H1 (cell line): ENCODE data around the gene NFKBIL1. TPM values are rescaled to one million over a fixed set of nuclear protein-coding genes. Genes with fewer than 3 reads are reported as not detected.

Experiments used
- CTCF ChIA-PET: fragments of 300-600 bp; sonication (Branson Sonifier 250); formaldehyde crosslinking; loops from one replicate; lab custom pipeline; 2021; ENCODE audit not compliant: partially characterized antibody; lab: Charles Lee
- POLR2A ChIA-PET: fragments of 300-600 bp; sonication (Branson Sonifier 250); formaldehyde crosslinking; loops from one replicate; lab custom pipeline; 2021; ENCODE audit warnings: inconsistent platforms; ENCODE audit not compliant: partially characterized antibody; lab: Charles Lee
- DNase-seq, 2 experiments: peaks; one replicate each; pipeline versions ENCODE4 v3.0.0 to v3.0.0-alpha.2; 2010 to 2022; ENCODE audit warnings: low spot score in 2 of 2, low read depth in 1 of 2, mixed read lengths in 1 of 2
- FAIRE-seq: peaks from 2 replicates; lab custom pipeline; 2011; peaks lifted over from hg19 to GRCh38; lab: Jason Lieb, UNC
- H2AFZ ChIP-seq: 2 replicates; pipeline ENCODE4 v1.8.1; 2012; ENCODE audit warnings: low read length, inconsistent platforms
- H2AK5ac ChIP-seq: 2 replicates; pipeline ENCODE4 v1.6.1; 2013; ENCODE audit warnings: low read depth, low read length
- H2BK120ac ChIP-seq: replicated peaks from 2 replicates; pipeline ENCODE3; 2013; ENCODE audit warnings: low read depth, low read length, inconsistent platforms
- H2BK12ac ChIP-seq: 2 replicates; pipeline ENCODE4 v1.6.1; 2013; ENCODE audit warnings: low read depth, low read length
- H2BK15ac ChIP-seq: 2 replicates; pipeline ENCODE4 v1.6.1; 2013; ENCODE audit warnings: low read length
- H2BK20ac ChIP-seq: 2 replicates; pipeline ENCODE4 v1.6.1; 2013; ENCODE audit warnings: low read length
- H2BK5ac ChIP-seq: 2 replicates; pipeline ENCODE4 v1.6.1; 2013; ENCODE audit warnings: low read depth, low read length
- H3K14ac ChIP-seq: 2 replicates; pipeline ENCODE4 v1.6.1; 2013; ENCODE audit warnings: inconsistent platforms; ENCODE audit not compliant: insufficient read length
- H3K18ac ChIP-seq: 2 replicates; pipeline ENCODE4 v1.6.1; 2013; ENCODE audit warnings: low read length; ENCODE audit errors: extremely low read depth
- H3K23ac ChIP-seq: 2 replicates; pipeline ENCODE4 v1.6.1; 2013; ENCODE audit warnings: inconsistent platforms; ENCODE audit not compliant: insufficient read length
- H3K23me2 ChIP-seq: 2 replicates; pipeline ENCODE4 v1.6.1; 2013; ENCODE audit warnings: low read depth, low read length
- H3K27ac ChIP-seq: 2 replicates; pipeline ENCODE4 v1.6.1; 2011; ENCODE audit warnings: low read depth, low read length, inconsistent platforms
- H3K27me3 ChIP-seq, 4 experiments: replicated peaks in 1 of 4; 1 replicate in 1 of 4; 2 replicates in 3 of 4; pipeline versions ENCODE4 v1.6.1 to v1.8.1; 2011 to 2013; ENCODE audit warnings: low read length in 3 of 4, mild to moderate bottlenecking in 3 of 4, inconsistent platforms in 2 of 4, mixed read lengths in 2 of 4, moderate library complexity in 1 of 4; ENCODE audit not compliant: control insufficient read depth in 3 of 4, insufficient read depth in 3 of 4; ENCODE audit errors: extremely low read depth in 1 of 4
- H3K36me3 ChIP-seq, 4 experiments: 2 replicates each; pipeline versions ENCODE4 v1.6.1 to v1.8.1; 2011 to 2013; ENCODE audit warnings: mild to moderate bottlenecking in 4 of 4, low read length in 3 of 4, moderate library complexity in 2 of 4, control low read depth in 1 of 4, inconsistent platforms in 1 of 4; ENCODE audit not compliant: insufficient read depth in 4 of 4, control insufficient read depth in 2 of 4
- H3K4ac ChIP-seq: replicated peaks from 2 replicates; pipeline ENCODE3; 2013; ENCODE audit warnings: low read length, low read depth, mixed read lengths, inconsistent platforms; ENCODE audit not compliant: insufficient read length
- H3K4me1 ChIP-seq, 4 experiments: replicated peaks in 1 of 4; 1 replicate in 1 of 4; 2 replicates in 3 of 4; pipeline versions ENCODE4 v1.6.1 to v1.8.1; 2011 to 2013; ENCODE audit warnings: low read length in 3 of 4, inconsistent platforms in 2 of 4, mixed read lengths in 1 of 4; ENCODE audit not compliant: insufficient read depth in 4 of 4, control insufficient read depth in 3 of 4
- H3K4me2 ChIP-seq, 2 experiments: 2 replicates each; pipeline versions ENCODE4 v1.6.1 to v1.8.1; 2011 to 2013; ENCODE audit warnings: low read depth in 2 of 2, low read length in 2 of 2, control low read depth in 1 of 2, inconsistent platforms in 1 of 2, mild to moderate bottlenecking in 1 of 2; ENCODE audit not compliant: insufficient read depth in 1 of 2
- H3K4me3 ChIP-seq, 4 experiments: fragments of 200-600, 300-600 bp in 1 of 4; sonication (generic), shearing (Covaris generic), sonication (Bioruptor Twin) in 1 of 4; 2 replicates each; pipeline versions ENCODE4 v1.5.1 to v1.8.1; 2011 to 2016; ENCODE audit warnings: low read length in 4 of 4, low read depth in 3 of 4, control low read depth in 2 of 4, inconsistent platforms in 2 of 4, mild to moderate bottlenecking in 2 of 4, mixed read lengths in 1 of 4, moderate library complexity in 1 of 4; ENCODE audit not compliant: insufficient read depth in 2 of 4; ENCODE audit errors: extremely low read depth in 1 of 4
- H3K56ac ChIP-seq: replicated peaks from 2 replicates; pipeline ENCODE3; 2013; ENCODE audit warnings: low read depth, mild to moderate bottlenecking, mixed read lengths, low read length, inconsistent platforms; ENCODE audit not compliant: insufficient read length
- H3K79me1 ChIP-seq: 2 replicates; pipeline ENCODE4 v1.6.1; 2013; ENCODE audit warnings: low read depth, low read length, control low read depth
- H3K79me2 ChIP-seq, 2 experiments: 2 replicates each; pipeline versions ENCODE4 v1.6.1 to v1.8.1; 2012 to 2013; ENCODE audit warnings: low read length in 2 of 2, mild to moderate bottlenecking in 2 of 2, inconsistent platforms in 1 of 2; ENCODE audit not compliant: insufficient read depth in 2 of 2, control insufficient read depth in 1 of 2
- H3K9ac ChIP-seq, 4 experiments: replicated peaks in 1 of 4; 1 replicate in 1 of 4; 2 replicates in 3 of 4; pipeline versions ENCODE4 v1.6.1 to v1.8.1; 2011 to 2013; ENCODE audit warnings: low read depth in 3 of 4, low read length in 3 of 4, control low read depth in 2 of 4, mild to moderate bottlenecking in 2 of 4, moderate library complexity in 2 of 4, inconsistent platforms in 1 of 4; ENCODE audit errors: extremely low read depth in 1 of 4
- H3K9me3 ChIP-seq, 2 experiments: 2 replicates each; pipeline versions ENCODE4 v1.6.1 to v1.8.1; 2012 to 2013; ENCODE audit warnings: mild to moderate bottlenecking in 2 of 2, moderate library complexity in 2 of 2, control low read depth in 1 of 2, inconsistent platforms in 1 of 2, low read depth in 1 of 2, low read length in 1 of 2, mixed read lengths in 1 of 2; ENCODE audit not compliant: insufficient read depth in 2 of 2
- H4K20me1 ChIP-seq, 2 experiments: replicated peaks in 1 of 2; 2 replicates each; pipeline versions ENCODE3 to v1.8.1; 2011 to 2013; ENCODE audit warnings: inconsistent platforms in 2 of 2, low read length in 2 of 2, mild to moderate bottlenecking in 1 of 2; ENCODE audit not compliant: insufficient read depth in 2 of 2, control insufficient read depth in 1 of 2
- H4K5ac ChIP-seq: 2 replicates; pipeline ENCODE4 v1.6.1; 2013; ENCODE audit warnings: low read length, low read depth, mixed read lengths, inconsistent platforms; ENCODE audit not compliant: insufficient read length
- H4K8ac ChIP-seq: 2 replicates; pipeline ENCODE4 v1.8.0; 2013; ENCODE audit warnings: mild to moderate bottlenecking, moderate library complexity, low read length, inconsistent platforms; ENCODE audit not compliant: insufficient read depth; ENCODE audit errors: extremely low read depth
- H4K91ac ChIP-seq: replicated peaks from 2 replicates; pipeline ENCODE3; 2013; ENCODE audit warnings: low read length, mixed read lengths, inconsistent platforms; ENCODE audit not compliant: insufficient read length
- HDAC2 ChIP-seq, 2 experiments: fragments of 300-600 bp in 1 of 2; sonication (generic) in 1 of 2; IDR thresholded peaks; 2 replicates each; pipeline ENCODE4 v1.6.1; 2011 to 2012; ENCODE audit warnings: low read depth in 2 of 2, low read length in 2 of 2, mild to moderate bottlenecking in 2 of 2, moderate library complexity in 2 of 2, borderline replicate concordance in 1 of 2, inconsistent platforms in 1 of 2
- POLR2A ChIP-seq, 2 experiments: IDR thresholded peaks; 1 replicate in 1 of 2; 2 replicates in 1 of 2; pipeline ENCODE4 v1.6.1; 2011; ENCODE audit warnings: low read depth in 2 of 2, low read length in 2 of 2, mild to moderate bottlenecking in 2 of 2; ENCODE audit errors: control extremely low read depth in 1 of 2
- POLR2AphosphoS5 ChIP-seq: IDR thresholded peaks from 2 replicates; pipeline ENCODE4 v1.6.1; 2011; ENCODE audit warnings: low read depth, low read length
- WGBS, 2 experiments: shearing (Covaris generic) in 1 of 2; methylation state at CpG; one replicate each; pipeline versions ENCODE4 v1.1.6 to v1.1.7; 2013 to 2015; ENCODE audit warnings: low lambda C conversion rate in 2 of 2, mixed read lengths in 2 of 2, inconsistent platforms in 1 of 2, low coverage in 1 of 2, missing lambda C conversion rate in 1 of 2; ENCODE audit not compliant: insufficient replicate concordance in 2 of 2, insufficient coverage in 1 of 2, insufficient read length in 1 of 2; ENCODE audit errors: extremely low coverage in 1 of 2, missing lambda C conversion rate in 1 of 2; 5-methylcytosine and 5-hydroxymethylcytosine counted together
- polyA plus RNA-seq, 7 experiments: library from polyadenylated mRNA; depleted of rRNA in 3 of 7; stranded (reverse) in 5 of 7; unstranded in 2 of 7; fragments of >200 nt in 5 of 7; fragments of 200-250 nt in 2 of 7; gene quantifications; 1 replicate in 5 of 7; 2 replicates in 1 of 7; 4 replicates in 1 of 7; pipeline versions ENCODE4 v1.2.1 to v1.2.3, GENCODE V29; 2011 to 2013; ENCODE audit warnings: missing spikeins in 2 of 7, mixed read lengths in 2 of 7
- total RNA-seq: library from RNA; stranded (reverse); fragmentation: NEBNext Ultra II Directional; extraction: Animal tissue kit (Norgen Biotek cat#: 25700); gene quantifications from 2 replicates; pipeline ENCODE4 v1.2.1, GENCODE V29; 2021

NFKBIL1 gene
- total and polyA plus RNA-seq, 2 of the 8 experiments (the other 6 are each of a cell fraction or from before 2014, with no cell fraction given), result 7.5 to 11.2 TPM

DNA sequence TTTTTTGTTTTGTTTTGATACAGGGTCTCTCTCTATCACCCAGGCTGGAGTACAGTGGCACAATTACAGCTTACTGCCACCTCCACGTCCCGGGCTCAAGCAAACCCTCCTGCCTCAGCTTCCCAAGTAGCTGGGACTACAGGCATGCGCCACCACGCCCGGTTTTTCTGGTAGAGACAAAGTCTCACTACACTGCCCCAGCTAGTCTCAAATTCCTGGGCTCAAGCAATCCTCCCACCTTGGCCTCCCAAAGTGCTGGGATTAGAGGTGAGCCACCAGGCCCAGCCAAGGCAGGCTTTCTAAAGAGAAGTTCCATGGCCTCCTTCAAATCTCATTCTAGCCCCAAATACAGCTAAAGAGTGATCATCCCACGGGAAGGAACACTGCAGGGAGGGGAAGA lies 13.4 kb upstream of the NFKBIL1 start:
- no peak overlapping the region for H3K4me3 ChIP-seq
- peaks cover 10% of the 10 kb centered on the region; the same call in 1 of the 2 replicates for H3K79me1 ChIP-seq
- H4K8ac ChIP-seq, result no peak overlapping the region
- no peak overlapping the region for H2BK20ac ChIP-seq
- H3K79me2 ChIP-seq, result peaks cover 9 to 45% of the 10 kb centered on the region in 2 experiments
- no peaks in the 10 kb centered on the region for H3K27me3 ChIP-seq
- no peak overlapping the region for H3K56ac ChIP-seq
- no peak overlapping the region for H3K23ac ChIP-seq
- no peak overlapping the region for H2BK5ac ChIP-seq
- H3K23me2 ChIP-seq, result no peaks in the 10 kb centered on the region
- TF ChIP-seq POLR2AphosphoS5 (peak; percentile 21; the same call in 1 of the 2 replicates), POLR2A (IDR thresholded peaks at IDR 0.05; ENCODE audit: control extremely low read depth in 1 of 2, low read depth in 2 of 2, low read length in 2 of 2) (peak; percentile 53 to 60; a peak in 2 of 3 replicates), HDAC2 (IDR thresholded peaks at IDR 0.05; ENCODE audit: borderline replicate concordance in 1 of 2, low read depth in 2 of 2, low read length in 2 of 2) (no peak)
- ChIA-PET POLR2A (interaction anchor here (0.6 to 18.4 kb wide), 14 partner anchors 3 to 119 kb away, joined by 3 to 428 read pairs (median 3); partner anchors contain the start of genes ATP6V1G2, BAG6, DDX39B and MCCD1), CTCF (interaction anchor here (0.6 kb wide), 1 partner anchor 39 kb away, joined by 3 read pairs; no protein-coding TSS in a partner anchor)
- no peak overlapping the region for H3K4ac ChIP-seq
- H2BK12ac ChIP-seq, result no peak overlapping the region
- H3K4me2 ChIP-seq, result no peak overlapping the region
- DNase-seq, result no peak
- FAIRE-seq, result no peak
- H4K5ac ChIP-seq, result no peak overlapping the region
- no peak overlapping the region for H3K18ac ChIP-seq
- H2AFZ ChIP-seq, result no peak overlapping the region
- peaks cover 75 to 99% (median 87%) of the 10 kb centered on the region in 4 experiments for H3K36me3 ChIP-seq
- H3K9ac ChIP-seq, result no peak overlapping the region
- no peak overlapping the region for H3K14ac ChIP-seq
- H3K9me3 ChIP-seq, result no peaks in the 10 kb centered on the region
- H3K27ac ChIP-seq, result no peak overlapping the region
- no peak overlapping the region for H2AK5ac ChIP-seq
- no peak overlapping the region for H2BK15ac ChIP-seq
- no peak overlapping the region for H2BK120ac ChIP-seq
- H4K91ac ChIP-seq, result no peak overlapping the region
- peaks cover 3 to 8% (median 4%) of the 10 kb centered on the region in 4 experiments; a peak in 5 of 7 replicates for H3K4me1 ChIP-seq
- WGBS, 2 experiments, result 93% methylated on average over 6 of the region's 6 CpGs; no CpG with 5 or more reads in 1 of the 2 experiments
- peaks cover 42 to 43% of the 10 kb centered on the region in 2 experiments for H4K20me1 ChIP-seq
